GM18868 (cell line): ENCODE measurements around the gene IMMP2L.
A peak's percentile ranks its signal among the peaks of the same experiment; 100 is the strongest.
"Not testable (repeated sequence)": the region's sequence is repeated elsewhere in the genome, so short reads cannot be mapped to it uniquely, and the experiment has no call there.

Experiments
- ATAC-seq: cut with Tn5 transposase; IDR thresholded peaks from one replicate; pipeline ENCODE4 v1.9.1; 2021; ENCODE audit warnings: mild to moderate bottlenecking, moderate library complexity; ENCODE audit not compliant: unreplicated experiment

The IMMP2L gene

GRCh38 chr7:111274857-111275256 lies 287.4 kb downstream of the IMMP2L start:
- no peak for ATAC-seq

GRCh38 chr7:111272092-111272491 lies 290.2 kb downstream of the IMMP2L start:
- ATAC-seq = no peak

- not testable (repeated sequence) for ATAC-seq
Observed at GRCh38 chr7:111270794-111271193, 291.5 kb downstream of the IMMP2L start.

- no peak for ATAC-seq
Observed at GRCh38 chr7:111268941-111269340, 293.4 kb downstream of the IMMP2L start.

- ATAC-seq = no peak
Observed at GRCh38 chr7:111266613-111267012, 295.7 kb downstream of the IMMP2L start.

- ATAC-seq = no peak
Observed at GRCh38 chr7:111265394-111265793, 296.9 kb downstream of the IMMP2L start.

GRCh38 chr7:111264981-111265380 lies 297.3 kb downstream of the IMMP2L start:
- ATAC-seq = no peak

GRCh38 chr7:111264111-111264868 lies 298.0 kb downstream of the IMMP2L start:
- no peak for ATAC-seq

GRCh38 chr7:111262293-111263116 lies 299.8 kb downstream of the IMMP2L start:
- ATAC-seq = no peak

- ATAC-seq = no peak
Observed at GRCh38 chr7:111261496-111261895, 300.8 kb downstream of the IMMP2L start.

- ATAC-seq = no peak
Observed at GRCh38 chr7:111259991-111260390, 302.3 kb downstream of the IMMP2L start.

GRCh38 chr7:111256391-111256790 lies 305.9 kb downstream of the IMMP2L start:
- ATAC-seq = no peak

GRCh38 chr7:111255576-111255975 lies 306.7 kb downstream of the IMMP2L start:
- ATAC-seq = no peak

GRCh38 chr7:111251365-111251764 lies 310.9 kb downstream of the IMMP2L start:
- ATAC-seq = not testable (repeated sequence)

- not testable (repeated sequence) for ATAC-seq
Observed at GRCh38 chr7:111249807-111250206, 312.5 kb downstream of the IMMP2L start.

GRCh38 chr7:111242141-111242755 lies 320.0 kb downstream of the IMMP2L start:
- no peak for ATAC-seq

GRCh38 chr7:111240371-111240770 lies 321.9 kb downstream of the IMMP2L start:
- no peak for ATAC-seq

GRCh38 chr7:111239437-111239836 lies 322.9 kb downstream of the IMMP2L start:
- no peak for ATAC-seq

GRCh38 chr7:111238886-111239285 lies 323.4 kb downstream of the IMMP2L start:
- ATAC-seq = no peak

- ATAC-seq = no peak
Observed at GRCh38 chr7:111235709-111236108, 326.6 kb downstream of the IMMP2L start.

- ATAC-seq = peak; percentile 89
Observed at GRCh38 chr7:111232249-111233084, 329.8 kb downstream of the IMMP2L start.
